HEK293T (cell line): ENCODE results near the gene FAM13C.

ENCODE experiments used
- CTCF ChIA-PET: fragments of 350-600 bp; formaldehyde crosslinking; extraction: SDS; loops from one replicate; lab custom pipeline; 2021; ENCODE audit warnings: antibody characterized with exemption, inconsistent platforms; lab: Yijun Ruan, JAX
- POLR2A ChIA-PET: fragments of 350-600 bp; formaldehyde crosslinking; extraction: SDS; loops from one replicate; lab custom pipeline; 2020; ENCODE audit warnings: antibody characterized with exemption, inconsistent platforms; lab: Yijun Ruan, JAX
- DNase-seq: peaks from one replicate; pipeline ENCODE4 v3.0.0; 2012; ENCODE audit warnings: mixed read lengths; ENCODE audit errors: extremely low spot score
- ARNT ChIP-seq: fragments of 450-650 bp; IDR thresholded peaks from 2 replicates; pipeline ENCODE4 v1.6.1; 2017; ENCODE audit warnings: mild to moderate bottlenecking
- BHLHE40 ChIP-seq: fragments of 450-650 bp; IDR thresholded peaks from 2 replicates; pipeline ENCODE4 v1.6.1; 2016; ENCODE audit warnings: mild to moderate bottlenecking, moderate library complexity, borderline replicate concordance
- CTBP1 ChIP-seq: fragments of 450-650 bp; IDR thresholded peaks from 2 replicates; pipeline ENCODE4 v1.6.1; 2016; ENCODE audit warnings: borderline replicate concordance
- ELF4 ChIP-seq: fragments of 450-650 bp; IDR thresholded peaks from 2 replicates; pipeline ENCODE4 v1.6.1; 2017; ENCODE audit warnings: antibody characterized with exemption
- FOXA1 ChIP-seq: fragments of 450-650 bp; IDR thresholded peaks from 2 replicates; pipeline ENCODE4 v1.6.1; 2016; ENCODE audit warnings: mild to moderate bottlenecking
- FOXK2 ChIP-seq: fragments of 450-650 bp; IDR thresholded peaks from 2 replicates; pipeline ENCODE4 v1.6.1; 2016; ENCODE audit warnings: mild to moderate bottlenecking
- FOXM1 ChIP-seq: fragments of 450-650 bp; IDR thresholded peaks from 2 replicates; pipeline ENCODE4 v1.6.1; 2017; ENCODE audit warnings: mild to moderate bottlenecking, borderline replicate concordance
- HDGF ChIP-seq: fragments of 450-650 bp; IDR thresholded peaks from 2 replicates; pipeline ENCODE4 v1.6.1; 2017; ENCODE audit warnings: antibody characterized with exemption, borderline replicate concordance
- L3MBTL2 ChIP-seq: fragments of 450-650 bp; conservative IDR thresholded peaks from 2 replicates; pipeline ENCODE4 v1.6.1; 2016; ENCODE audit warnings: mild to moderate bottlenecking
- LEF1 ChIP-seq: fragments of 450-650 bp; IDR thresholded peaks from 2 replicates; pipeline ENCODE4 v1.6.1; 2017; ENCODE audit warnings: mild to moderate bottlenecking, borderline replicate concordance
- NFRKB ChIP-seq: fragments of 450-650 bp; IDR thresholded peaks from 2 replicates; pipeline ENCODE4 v1.6.1; 2016; ENCODE audit warnings: mild to moderate bottlenecking, moderate library complexity
- SP1 ChIP-seq: fragments of 450-650 bp; IDR thresholded peaks from 2 replicates; pipeline ENCODE4 v1.6.1; 2017
- SUZ12 ChIP-seq: fragments of 450-650 bp; IDR thresholded peaks from 2 replicates; pipeline ENCODE4 v1.6.1; 2016; ENCODE audit warnings: mild to moderate bottlenecking
- TARDBP ChIP-seq: fragments of 450-650 bp; IDR thresholded peaks from 2 replicates; pipeline ENCODE4 v1.6.1; 2016
- ZNF384 ChIP-seq: fragments of 450-650 bp; IDR thresholded peaks from 2 replicates; pipeline ENCODE4 v1.6.1; 2016
- TF ChIP-seq, protein P1 (sequence below): fragments of 450-650 bp; IDR thresholded peaks from 2 replicates; pipeline ENCODE4 v1.6.1; 2016

The FAM13C gene

DNA sequence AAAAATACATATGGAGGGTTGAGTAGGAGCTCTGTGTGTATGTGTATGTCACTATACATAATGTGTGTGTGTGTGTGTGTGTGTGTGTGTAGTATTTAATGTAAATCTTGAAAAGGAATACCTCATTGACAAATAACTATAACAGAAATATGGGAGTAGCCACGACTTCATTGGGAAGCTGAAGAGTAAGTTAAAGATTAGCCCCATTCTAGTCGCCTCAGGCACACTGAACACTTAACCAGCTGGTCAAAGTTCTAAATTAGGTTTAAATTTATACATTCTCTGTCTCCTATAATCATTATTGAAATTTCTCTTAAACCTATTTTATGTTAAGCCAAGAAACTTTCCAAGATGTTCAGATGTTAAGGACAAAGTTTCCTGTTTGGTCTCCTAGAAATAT is 45.3 kb downstream of the FAM13C start:
- CTCF ChIA-PET = no interaction called here
- DNase-seq = no peak
- POLR2A ChIA-PET = no interaction called here
- TF ChIP-seq FOXK2 (no peak), LEF1 (no peak), CTBP1 (no peak), FOXA1 (no peak), ARNT (no peak), ZNF384 (no peak), SP1 (no peak), L3MBTL2 (no peak), HDGF (no peak), SUZ12 (no peak), FOXM1 (no peak), NFRKB (no peak)
- TF ChIP-seq, protein P1, sequence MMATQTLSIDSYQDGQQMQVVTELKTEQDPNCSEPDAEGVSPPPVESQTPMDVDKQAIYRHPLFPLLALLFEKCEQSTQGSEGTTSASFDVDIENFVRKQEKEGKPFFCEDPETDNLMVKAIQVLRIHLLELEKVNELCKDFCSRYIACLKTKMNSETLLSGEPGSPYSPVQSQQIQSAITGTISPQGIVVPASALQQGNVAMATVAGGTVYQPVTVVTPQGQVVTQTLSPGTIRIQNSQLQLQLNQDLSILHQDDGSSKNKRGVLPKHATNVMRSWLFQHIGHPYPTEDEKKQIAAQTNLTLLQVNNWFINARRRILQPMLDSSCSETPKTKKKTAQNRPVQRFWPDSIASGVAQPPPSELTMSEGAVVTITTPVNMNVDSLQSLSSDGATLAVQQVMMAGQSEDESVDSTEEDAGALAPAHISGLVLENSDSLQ = no peak

DNA sequence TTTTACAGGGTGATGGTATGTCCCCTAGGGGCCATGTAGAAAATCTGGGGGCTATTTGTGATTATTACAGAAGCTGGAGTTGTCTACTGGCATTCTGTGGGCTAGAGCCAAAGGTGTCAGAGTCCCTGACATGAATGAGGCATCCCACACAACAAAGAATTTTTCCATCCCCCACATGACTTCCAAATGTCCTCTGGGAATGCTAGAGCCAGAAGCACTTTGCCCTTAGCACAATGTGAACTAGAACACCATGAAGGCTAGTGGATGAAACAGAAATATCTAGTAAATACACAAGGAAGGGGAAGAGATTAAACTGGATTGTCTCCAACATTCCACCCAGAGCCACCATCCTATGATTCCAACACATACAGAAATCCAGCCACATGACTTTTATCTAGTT is 46.9 kb downstream of the FAM13C start:
- no peak for TF ChIP-seq FOXK2
- no peak for TF ChIP-seq ELF4
- TF ChIP-seq, protein P1 = no peak
- no peak for TF ChIP-seq ZNF384
- no peak for TF ChIP-seq TARDBP
- TF ChIP-seq CTBP1 = no peak
- TF ChIP-seq SP1 = no peak
- TF ChIP-seq SUZ12 = no peak
- no peak for TF ChIP-seq ARNT
- TF ChIP-seq NFRKB = no peak
- no peak for TF ChIP-seq BHLHE40
- no peak for TF ChIP-seq HDGF
- TF ChIP-seq L3MBTL2 = no peak
- no peak for TF ChIP-seq LEF1
- TF ChIP-seq FOXM1 = no peak
- POLR2A ChIA-PET = no interaction called here
- no peak for DNase-seq
- CTCF ChIA-PET = no interaction called here

DNA sequence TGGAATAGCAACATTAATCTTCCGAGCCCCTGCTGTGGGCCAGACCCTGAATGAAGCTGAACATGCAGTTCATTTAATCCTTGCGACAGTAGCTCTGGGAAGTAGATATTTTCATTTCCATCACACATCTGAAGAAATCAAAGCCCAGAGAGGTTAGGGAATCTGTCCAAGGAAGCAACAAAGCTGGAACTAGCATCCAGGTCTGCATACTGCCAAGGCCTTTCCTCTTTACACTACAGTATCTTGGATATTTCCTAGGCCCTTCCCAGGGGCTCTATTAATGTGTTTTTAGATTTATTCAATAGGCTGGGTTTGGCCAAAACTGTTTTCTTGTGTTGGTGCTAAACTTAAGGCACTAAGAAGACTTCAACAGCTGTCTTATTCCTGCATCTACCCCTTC is 48.1 kb downstream of the FAM13C start:
- no peak for TF ChIP-seq L3MBTL2
- TF ChIP-seq SUZ12 = no peak
- no peak for TF ChIP-seq SP1
- TF ChIP-seq TARDBP = no peak
- TF ChIP-seq ZNF384 = no peak
- TF ChIP-seq NFRKB = no peak
- no peak for TF ChIP-seq HDGF
- no peak for TF ChIP-seq FOXK2
- TF ChIP-seq LEF1 = no peak
- TF ChIP-seq, protein P1 = no peak
- no peak for TF ChIP-seq FOXM1
- no peak for TF ChIP-seq FOXA1
- TF ChIP-seq CTBP1 = no peak
- ChIA-PET POLR2A (interaction anchor here (1.4 kb wide), 1 partner anchor 40 kb away, joined by 3 read pairs; no protein-coding TSS in a partner anchor), CTCF (interaction anchor here (0.7 kb wide), 1 partner anchor 312 kb away, joined by 3 read pairs; no protein-coding TSS in a partner anchor)

DNA sequence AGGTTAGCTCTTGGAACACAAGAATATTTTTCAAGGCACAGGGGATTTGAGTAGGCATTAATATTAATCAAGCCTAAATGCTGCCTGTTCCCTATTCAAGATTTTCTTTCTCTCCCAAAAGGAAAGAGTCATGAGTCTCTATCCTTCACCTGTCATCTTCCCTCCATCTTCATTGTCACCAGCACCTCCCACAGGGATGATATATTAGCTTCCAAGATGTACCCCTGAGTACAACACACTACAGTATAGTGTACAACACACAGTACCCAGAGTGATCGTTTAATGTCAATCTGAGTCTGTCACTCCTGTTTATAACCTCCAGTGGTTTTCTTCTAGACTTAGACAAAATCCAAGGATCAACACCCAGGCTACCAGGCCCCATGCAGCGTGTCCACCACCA is 50.1 kb downstream of the FAM13C start:
- POLR2A ChIA-PET = no interaction called here
- no peak for DNase-seq
- CTCF ChIA-PET = no interaction called here
- TF ChIP-seq NFRKB (no peak), LEF1 (no peak), SUZ12 (no peak), TARDBP (no peak), CTBP1 (no peak), ZNF384 (no peak), ARNT (no peak), FOXM1 (no peak), FOXA1 (no peak), FOXK2 (no peak), BHLHE40 (no peak), HDGF (no peak), ELF4 (no peak), SP1 (no peak), L3MBTL2 (no peak)
- TF ChIP-seq, protein P1 = no peak

More for the DNA sequence above, 48.1 kb downstream of the FAM13C start:
- no peak for DNase-seq

DNA sequence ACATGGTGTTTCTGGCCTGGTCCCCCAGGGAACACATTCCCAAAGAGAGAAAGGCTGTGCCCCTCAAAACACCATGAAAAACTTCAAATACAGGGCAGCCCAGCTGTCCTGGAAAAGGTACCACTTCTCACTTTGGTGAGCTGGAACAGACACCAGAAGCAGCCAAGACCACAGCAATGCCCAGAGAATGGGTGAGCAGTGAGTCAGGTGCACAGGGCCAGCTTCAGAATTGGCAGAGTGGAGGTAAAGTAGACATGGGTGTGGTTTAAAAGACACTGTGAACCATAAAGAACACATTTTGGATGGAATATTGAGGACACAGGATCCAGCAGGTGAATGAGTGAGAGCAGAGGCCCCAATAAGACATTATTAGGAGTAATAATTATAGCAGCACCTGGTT is 51.3 kb downstream of the FAM13C start:
- DNase-seq = no peak
- ChIA-PET POLR2A (no interaction called here), CTCF (no interaction called here)
- no peak for TF ChIP-seq ZNF384
- no peak for TF ChIP-seq NFRKB
- no peak for TF ChIP-seq FOXK2

DNA sequence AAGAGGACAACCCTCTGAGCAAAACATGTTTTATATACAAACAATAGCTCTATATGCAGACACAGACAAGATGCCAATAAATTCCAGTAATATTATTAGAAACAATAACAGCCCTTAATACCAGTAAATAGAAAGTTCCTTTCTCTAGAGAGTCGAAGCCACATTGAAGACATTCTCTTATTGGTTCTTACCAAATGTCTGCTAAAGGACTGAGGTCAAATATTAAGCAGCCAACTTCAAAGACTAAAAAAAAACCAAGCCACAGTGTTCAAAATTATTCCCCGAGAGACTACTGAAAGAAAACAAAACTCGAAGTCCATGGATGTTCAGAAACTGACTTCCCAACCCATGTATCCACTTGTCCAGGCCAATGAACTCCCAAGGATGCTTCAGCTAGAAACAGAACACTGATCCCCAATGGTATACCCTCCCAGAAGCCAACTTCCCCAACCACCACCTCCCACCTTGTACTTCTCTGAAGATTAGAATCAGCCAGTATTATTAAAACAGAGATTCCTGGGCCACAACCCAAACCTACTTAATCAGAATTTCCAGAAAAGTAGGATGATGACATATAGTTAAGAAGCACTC is 51.9 kb downstream of the FAM13C start:
- DNase-seq = no peak
- POLR2A ChIA-PET = no interaction called here
- TF ChIP-seq NFRKB (no peak), TARDBP (no peak), SP1 (no peak), HDGF (no peak), LEF1 (no peak), FOXA1 (no peak), ELF4 (no peak)

More for the DNA sequence above, 51.9 kb downstream of the FAM13C start:
- CTCF ChIA-PET = no interaction called here
